ENCODE results near the gene IER5L.

Gene IER5L

GRCh38 chr9:129166623-129167557 is 11.2 kb downstream of the IER5L start (continued):
- TF ChIP-seq ZNF654 (tag by site-specific recombination; IDR thresholded peaks at IDR 0.05; ENCODE audit: low read depth): no peak
- TF ChIP-seq, protein P1, sequence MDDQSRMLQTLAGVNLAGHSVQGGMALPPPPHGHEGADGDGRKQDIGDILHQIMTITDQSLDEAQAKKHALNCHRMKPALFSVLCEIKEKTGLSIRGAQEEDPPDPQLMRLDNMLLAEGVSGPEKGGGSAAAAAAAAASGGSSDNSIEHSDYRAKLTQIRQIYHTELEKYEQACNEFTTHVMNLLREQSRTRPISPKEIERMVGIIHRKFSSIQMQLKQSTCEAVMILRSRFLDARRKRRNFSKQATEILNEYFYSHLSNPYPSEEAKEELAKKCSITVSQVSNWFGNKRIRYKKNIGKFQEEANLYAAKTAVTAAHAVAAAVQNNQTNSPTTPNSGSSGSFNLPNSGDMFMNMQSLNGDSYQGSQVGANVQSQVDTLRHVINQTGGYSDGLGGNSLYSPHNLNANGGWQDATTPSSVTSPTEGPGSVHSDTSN (CRISPR knock-in tag; IDR thresholded peaks at IDR 0.05): no peak
- no peak for TF ChIP-seq YY1 (tag by site-specific recombination; IDR thresholded peaks at IDR 0.05)
- peak; percentile 38; the same call in 1 of the 2 replicates for TF ChIP-seq SP3 (tag by site-specific recombination; IDR thresholded peaks at IDR 0.05)
- no peak for TF ChIP-seq ZSCAN5A (tag by site-specific recombination; IDR thresholded peaks at IDR 0.05)
- no peak for TF ChIP-seq KLF9 (tag by site-specific recombination; IDR thresholded peaks at IDR 0.05; ENCODE audit: low read depth)
- TF ChIP-seq, protein P2, sequence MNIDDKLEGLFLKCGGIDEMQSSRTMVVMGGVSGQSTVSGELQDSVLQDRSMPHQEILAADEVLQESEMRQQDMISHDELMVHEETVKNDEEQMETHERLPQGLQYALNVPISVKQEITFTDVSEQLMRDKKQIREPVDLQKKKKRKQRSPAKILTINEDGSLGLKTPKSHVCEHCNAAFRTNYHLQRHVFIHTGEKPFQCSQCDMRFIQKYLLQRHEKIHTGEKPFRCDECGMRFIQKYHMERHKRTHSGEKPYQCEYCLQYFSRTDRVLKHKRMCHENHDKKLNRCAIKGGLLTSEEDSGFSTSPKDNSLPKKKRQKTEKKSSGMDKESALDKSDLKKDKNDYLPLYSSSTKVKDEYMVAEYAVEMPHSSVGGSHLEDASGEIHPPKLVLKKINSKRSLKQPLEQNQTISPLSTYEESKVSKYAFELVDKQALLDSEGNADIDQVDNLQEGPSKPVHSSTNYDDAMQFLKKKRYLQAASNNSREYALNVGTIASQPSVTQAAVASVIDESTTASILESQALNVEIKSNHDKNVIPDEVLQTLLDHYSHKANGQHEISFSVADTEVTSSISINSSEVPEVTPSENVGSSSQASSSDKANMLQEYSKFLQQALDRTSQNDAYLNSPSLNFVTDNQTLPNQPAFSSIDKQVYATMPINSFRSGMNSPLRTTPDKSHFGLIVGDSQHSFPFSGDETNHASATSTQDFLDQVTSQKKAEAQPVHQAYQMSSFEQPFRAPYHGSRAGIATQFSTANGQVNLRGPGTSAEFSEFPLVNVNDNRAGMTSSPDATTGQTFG (tag by site-specific recombination; IDR thresholded peaks at IDR 0.05; ENCODE audit: borderline replicate concordance): no peak
- TF ChIP-seq ZNF366 (tag by site-specific recombination; conservative IDR thresholded peaks at IDR 0.05): peak; percentile 56

DNA sequence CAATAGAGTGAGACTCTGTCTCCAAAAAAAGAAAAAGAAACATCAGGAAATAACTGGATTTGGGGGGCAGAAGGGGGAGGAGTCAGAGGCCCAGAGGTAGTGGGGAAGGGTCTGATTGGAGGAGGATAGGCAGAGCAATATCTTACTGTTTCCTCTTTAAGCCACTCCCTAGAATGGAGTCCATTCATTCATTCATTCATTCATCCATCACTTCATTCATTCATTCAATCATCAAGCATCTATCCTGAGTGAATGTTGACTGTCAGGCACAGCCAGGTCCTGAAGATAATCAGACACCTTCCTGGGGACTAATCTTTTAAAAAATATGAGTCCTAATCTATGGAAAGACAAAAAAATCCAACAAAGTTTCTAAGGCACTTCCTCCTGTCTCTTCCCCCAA is 12.9 kb downstream of the IER5L start:
- Histone ChIP-seq H3K4me3 (ENCODE audit: low read depth, low read length) (no peak overlapping the region), H3K9me3 (ENCODE audit: control insufficient read depth, insufficient read depth, low read depth, low read length) (no peaks in the 10 kb centered on the region), H3K36me3 (ENCODE audit: control insufficient read depth in 2 of 2, insufficient read depth in 1 of 2, low read length in 2 of 2) (no peaks in the 10 kb centered on the region), H3K4me1 (ENCODE audit: control insufficient read depth, insufficient read depth, low read length) (no peaks in the 10 kb centered on the region; the same call in 1 of the 2 replicates), H3K27ac (ENCODE audit: extremely low read depth, low read depth, low read length) (no peak overlapping the region)
- TF ChIP-seq SP7 (tag by site-specific recombination; IDR thresholded peaks at IDR 0.05) (no peak), ZNF24 (tag by site-specific recombination; IDR thresholded peaks at IDR 0.05) (0 out of 2 replicates have a peak, but pooled peaks have one; percentile 24)
- ChIA-PET POLR2A (interaction anchor here (0.6 to 2.8 kb wide), 3 partner anchors 13 to 464 kb away, joined by 3 to 19 read pairs (median 4); partner anchors contain the start of gene IER5L), CTCF (interaction anchor here (0.7 to 4.0 kb wide), 7 partner anchors 8 to 441 kb away, joined by 3 to 31 read pairs (median 6); no protein-coding TSS in a partner anchor)

DNA sequence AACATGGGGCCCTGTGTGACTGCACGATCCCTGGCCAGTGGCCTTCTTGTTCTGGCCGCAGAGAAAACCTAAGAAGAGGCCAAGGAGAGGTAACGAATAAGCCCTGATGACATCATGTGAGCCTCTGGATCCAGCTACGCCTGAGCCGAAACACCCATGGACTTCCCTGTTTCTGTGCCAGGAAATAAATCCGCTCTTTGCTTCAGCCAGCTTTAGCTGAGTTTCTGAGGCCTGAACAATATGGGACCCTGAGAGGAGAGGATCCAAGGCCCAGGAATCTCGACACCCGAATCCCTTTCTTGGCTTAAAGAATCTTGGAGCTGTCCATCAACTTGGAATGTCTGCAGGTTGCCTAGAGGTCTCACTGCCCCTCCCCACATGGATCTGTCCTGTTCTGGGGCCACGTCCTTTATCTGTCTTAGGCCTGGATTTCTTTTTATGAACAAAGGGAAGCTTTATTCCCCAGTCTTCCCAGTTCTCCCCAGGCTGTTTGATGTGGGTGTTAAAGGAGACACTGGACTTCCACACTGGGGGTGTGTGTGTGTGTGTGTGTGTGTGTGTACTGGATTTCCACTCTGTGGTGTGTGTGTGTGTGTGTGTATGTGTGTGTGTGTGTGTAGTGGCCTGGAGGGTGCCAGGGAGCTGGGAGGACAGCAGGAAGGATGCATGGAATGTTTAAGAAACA is 13.7 kb downstream of the IER5L start:
- ChIA-PET POLR2A (interaction anchor here (0.6 to 1.2 kb wide), 2 partner anchors 24 to 464 kb away, joined by 3 to 4 read pairs; no protein-coding TSS in a partner anchor), CTCF (interaction anchor here (0.6 to 4.0 kb wide), 8 partner anchors 9 to 619 kb away, joined by 3 to 31 read pairs (median 6); no protein-coding TSS in a partner anchor)
- TF ChIP-seq, protein P3, sequence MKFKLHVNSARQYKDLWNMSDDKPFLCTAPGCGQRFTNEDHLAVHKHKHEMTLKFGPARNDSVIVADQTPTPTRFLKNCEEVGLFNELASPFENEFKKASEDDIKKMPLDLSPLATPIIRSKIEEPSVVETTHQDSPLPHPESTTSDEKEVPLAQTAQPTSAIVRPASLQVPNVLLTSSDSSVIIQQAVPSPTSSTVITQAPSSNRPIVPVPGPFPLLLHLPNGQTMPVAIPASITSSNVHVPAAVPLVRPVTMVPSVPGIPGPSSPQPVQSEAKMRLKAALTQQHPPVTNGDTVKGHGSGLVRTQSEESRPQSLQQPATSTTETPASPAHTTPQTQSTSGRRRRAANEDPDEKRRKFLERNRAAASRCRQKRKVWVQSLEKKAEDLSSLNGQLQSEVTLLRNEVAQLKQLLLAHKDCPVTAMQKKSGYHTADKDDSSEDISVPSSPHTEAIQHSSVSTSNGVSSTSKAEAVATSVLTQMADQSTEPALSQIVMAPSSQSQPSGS (tag by site-specific recombination; IDR thresholded peaks at IDR 0.05; ENCODE audit: low read depth): no peak
- TF ChIP-seq, protein P4, sequence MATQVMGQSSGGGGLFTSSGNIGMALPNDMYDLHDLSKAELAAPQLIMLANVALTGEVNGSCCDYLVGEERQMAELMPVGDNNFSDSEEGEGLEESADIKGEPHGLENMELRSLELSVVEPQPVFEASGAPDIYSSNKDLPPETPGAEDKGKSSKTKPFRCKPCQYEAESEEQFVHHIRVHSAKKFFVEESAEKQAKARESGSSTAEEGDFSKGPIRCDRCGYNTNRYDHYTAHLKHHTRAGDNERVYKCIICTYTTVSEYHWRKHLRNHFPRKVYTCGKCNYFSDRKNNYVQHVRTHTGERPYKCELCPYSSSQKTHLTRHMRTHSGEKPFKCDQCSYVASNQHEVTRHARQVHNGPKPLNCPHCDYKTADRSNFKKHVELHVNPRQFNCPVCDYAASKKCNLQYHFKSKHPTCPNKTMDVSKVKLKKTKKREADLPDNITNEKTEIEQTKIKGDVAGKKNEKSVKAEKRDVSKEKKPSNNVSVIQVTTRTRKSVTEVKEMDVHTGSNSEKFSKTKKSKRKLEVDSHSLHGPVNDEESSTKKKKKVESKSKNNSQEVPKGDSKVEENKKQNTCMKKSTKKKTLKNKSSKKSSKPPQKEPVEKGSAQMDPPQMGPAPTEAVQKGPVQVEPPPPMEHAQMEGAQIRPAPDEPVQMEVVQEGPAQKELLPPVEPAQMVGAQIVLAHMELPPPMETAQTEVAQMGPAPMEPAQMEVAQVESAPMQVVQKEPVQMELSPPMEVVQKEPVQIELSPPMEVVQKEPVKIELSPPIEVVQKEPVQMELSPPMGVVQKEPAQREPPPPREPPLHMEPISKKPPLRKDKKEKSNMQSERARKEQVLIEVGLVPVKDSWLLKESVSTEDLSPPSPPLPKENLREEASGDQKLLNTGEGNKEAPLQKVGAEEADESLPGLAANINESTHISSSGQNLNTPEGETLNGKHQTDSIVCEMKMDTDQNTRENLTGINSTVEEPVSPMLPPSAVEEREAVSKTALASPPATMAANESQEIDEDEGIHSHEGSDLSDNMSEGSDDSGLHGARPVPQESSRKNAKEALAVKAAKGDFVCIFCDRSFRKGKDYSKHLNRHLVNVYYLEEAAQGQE (tag by site-specific recombination; IDR thresholded peaks at IDR 0.05): 0 out of 2 replicates have a peak, but pooled peaks have one; percentile 17
- TF ChIP-seq ZNF174 (tag by site-specific recombination; IDR thresholded peaks at IDR 0.05): no peak
- no peak for TF ChIP-seq SP2 (tag by site-specific recombination; IDR thresholded peaks at IDR 0.05)
- 0 out of 2 replicates have a peak, but pooled peaks have one; percentile 30 for TF ChIP-seq ZNF629 (tag by site-specific recombination; IDR thresholded peaks at IDR 0.05)
- 0 out of 2 replicates have a peak, but pooled peaks have one; percentile 29 for TF ChIP-seq ZNF600 (tag by site-specific recombination; IDR thresholded peaks at IDR 0.05)
- TF ChIP-seq ZSCAN4 (tag by site-specific recombination; IDR thresholded peaks at IDR 0.05): peak; percentile 68; the same call in 1 of the 2 replicates

More for the DNA sequence above, 13.7 kb downstream of the IER5L start:
- Histone ChIP-seq H3K4me1 (ENCODE audit: control insufficient read depth, insufficient read depth, low read length) (no peaks in the 10 kb centered on the region; the same call in 1 of the 2 replicates), H3K36me3 (ENCODE audit: control insufficient read depth in 2 of 2, insufficient read depth in 1 of 2, low read length in 2 of 2) (no peaks in the 10 kb centered on the region), H3K27ac (ENCODE audit: extremely low read depth, low read depth, low read length) (no peak overlapping the region), H3K9me3 (ENCODE audit: control insufficient read depth, insufficient read depth, low read depth, low read length) (no peaks in the 10 kb centered on the region), H3K4me3 (ENCODE audit: low read depth, low read length) (no peak overlapping the region)
